ENCODE results near the gene CABYR.

DNA sequence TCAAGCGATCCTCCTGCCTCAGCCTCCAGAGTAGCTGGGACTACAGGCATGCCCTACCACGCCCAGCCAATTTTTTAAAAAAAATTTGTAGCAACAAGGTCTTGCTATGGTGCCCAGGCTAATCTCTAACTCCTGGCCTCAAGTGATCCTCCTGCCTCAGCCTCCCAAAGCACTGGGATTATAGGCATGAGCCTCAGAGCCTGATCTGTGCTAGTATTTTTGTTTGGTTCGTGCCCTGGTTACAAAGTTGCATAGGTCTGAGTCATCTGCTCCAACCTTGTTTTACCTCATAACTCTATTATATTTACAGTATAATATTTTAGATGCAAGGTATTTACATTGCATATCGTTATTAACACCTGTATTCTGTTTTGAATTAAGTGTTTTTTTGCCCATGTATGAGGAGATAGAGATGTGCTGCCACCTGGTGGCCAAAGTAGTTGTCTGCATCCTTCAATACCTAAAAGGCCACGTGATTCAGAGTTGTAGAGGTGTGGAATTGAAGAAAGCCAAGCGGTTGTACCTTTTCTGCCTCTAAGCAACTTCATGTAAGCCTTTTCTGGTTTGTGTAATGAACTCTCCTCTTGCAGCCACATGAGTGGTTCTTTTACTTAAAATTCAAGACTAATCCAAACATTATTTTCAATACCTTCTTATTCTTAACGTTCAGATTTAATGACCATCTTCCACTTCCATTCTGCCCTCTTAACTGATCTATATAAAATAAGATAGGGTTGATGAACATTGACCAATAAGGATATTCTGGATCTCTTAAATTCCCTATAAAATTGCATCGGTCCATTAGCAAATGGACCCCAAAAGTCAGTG is 19.9 kb upstream of the CABYR start:
- TF ChIP-seq, protein P1, sequence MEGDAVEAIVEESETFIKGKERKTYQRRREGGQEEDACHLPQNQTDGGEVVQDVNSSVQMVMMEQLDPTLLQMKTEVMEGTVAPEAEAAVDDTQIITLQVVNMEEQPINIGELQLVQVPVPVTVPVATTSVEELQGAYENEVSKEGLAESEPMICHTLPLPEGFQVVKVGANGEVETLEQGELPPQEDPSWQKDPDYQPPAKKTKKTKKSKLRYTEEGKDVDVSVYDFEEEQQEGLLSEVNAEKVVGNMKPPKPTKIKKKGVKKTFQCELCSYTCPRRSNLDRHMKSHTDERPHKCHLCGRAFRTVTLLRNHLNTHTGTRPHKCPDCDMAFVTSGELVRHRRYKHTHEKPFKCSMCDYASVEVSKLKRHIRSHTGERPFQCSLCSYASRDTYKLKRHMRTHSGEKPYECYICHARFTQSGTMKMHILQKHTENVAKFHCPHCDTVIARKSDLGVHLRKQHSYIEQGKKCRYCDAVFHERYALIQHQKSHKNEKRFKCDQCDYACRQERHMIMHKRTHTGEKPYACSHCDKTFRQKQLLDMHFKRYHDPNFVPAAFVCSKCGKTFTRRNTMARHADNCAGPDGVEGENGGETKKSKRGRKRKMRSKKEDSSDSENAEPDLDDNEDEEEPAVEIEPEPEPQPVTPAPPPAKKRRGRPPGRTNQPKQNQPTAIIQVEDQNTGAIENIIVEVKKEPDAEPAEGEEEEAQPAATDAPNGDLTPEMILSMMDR (IDR thresholded peaks at IDR 0.05): peak; percentile 82 to 93 (median 86)
- no peak for TF ChIP-seq POLR2A (IDR thresholded peaks at IDR 0.05)
